ENCODE data around the gene SLC12A6. TPM values are rescaled to one million over a fixed set of nuclear protein-coding genes. Genes with fewer than 3 reads are reported as not detected.

SLC12A6 gene
- total RNA-seq, 1 experiment from 2014 or later = 19.5 TPM

DNA sequence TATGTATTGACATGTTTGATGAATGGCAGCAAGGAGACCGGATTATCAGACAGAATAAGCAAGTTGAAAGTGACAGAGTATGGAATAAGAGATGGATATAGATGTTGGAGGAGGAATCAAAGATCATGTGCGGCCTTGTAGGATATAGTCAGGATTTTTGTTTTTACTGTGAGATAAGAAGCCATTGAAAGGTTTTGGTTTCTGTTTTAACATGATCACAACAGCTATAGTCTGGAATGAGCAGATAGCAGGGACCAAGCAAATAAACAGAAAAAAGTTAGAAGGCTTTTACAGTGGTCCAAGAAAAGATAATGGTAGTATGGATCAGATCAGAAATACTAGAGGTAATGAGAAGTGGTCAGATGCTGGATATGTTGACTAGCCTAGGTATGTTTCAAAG, 52.6 kb downstream of the SLC12A6 start:
- intact Hi-C loops (cut with micrococcal nuclease; ENCODE audit: unreplicated experiment) = no loop called here

GRCh38 chr15:34282384-34282783, 55.2 kb downstream of the SLC12A6 start:
- ATAC-seq = no peak
- H3K4me3 ChIP-seq (ENCODE audit: low read depth in 2 of 2, low read length in 2 of 2) = no peak overlapping the region
- no TSS peak for BruUV-seq (replicated peaks)
- no peaks in the 10 kb centered on the region for H3K27me3 ChIP-seq (ENCODE audit: control insufficient read depth, insufficient read depth, low read length)
- no peak for TF ChIP-seq CTCF (IDR thresholded peaks at IDR 0.05)
- ChIA-PET CTCF (no interaction called here), POLR2A (no interaction called here)
- DNase-seq (ENCODE audit: low read depth, low spot score) = no peak
- intact Hi-C loops (cut with micrococcal nuclease; ENCODE audit: unreplicated experiment) = no loop called here
- H3K4me1 ChIP-seq (ENCODE audit: control insufficient read depth, insufficient read depth, low read length) = no peaks in the 10 kb centered on the region
- H3K27ac ChIP-seq (ENCODE audit: low read length) = no peak overlapping the region
- no peaks in the 10 kb centered on the region for H3K36me3 ChIP-seq (ENCODE audit: control insufficient read depth, insufficient read depth, low read length)
- in situ Hi-C loops (cut with HindIII; ENCODE audit: low pct_unique_long_range_greater_than_20kb, low sequenced_read_pairs) = no loop called here
- no peaks in the 10 kb centered on the region for H3K9me3 ChIP-seq (ENCODE audit: control insufficient read depth, insufficient read depth, low read depth, low read length)

More for the DNA sequence above, 52.6 kb downstream of the SLC12A6 start:
- in situ Hi-C loops (cut with HindIII; ENCODE audit: low pct_unique_long_range_greater_than_20kb, low sequenced_read_pairs) = no loop called here
- BruUV-seq (replicated peaks) = no TSS peak
- Histone ChIP-seq H3K9me3 (ENCODE audit: control insufficient read depth, insufficient read depth, low read depth, low read length) (no peaks in the 10 kb centered on the region), H3K27ac (ENCODE audit: low read length) (no peak overlapping the region), H3K4me1 (ENCODE audit: control insufficient read depth, insufficient read depth, low read length) (no peaks in the 10 kb centered on the region), H3K36me3 (ENCODE audit: control insufficient read depth, insufficient read depth, low read length) (no peaks in the 10 kb centered on the region), H3K4me3 (ENCODE audit: low read depth in 2 of 2, low read length in 2 of 2) (no peak overlapping the region), H3K27me3 (ENCODE audit: control insufficient read depth, insufficient read depth, low read length) (no peaks in the 10 kb centered on the region)
- ChIA-PET CTCF (interaction anchor here (0.5 kb wide), 1 partner anchor 53 kb away, joined by 5 read pairs; the partner anchor contains the start of gene SLC12A6), POLR2A (no interaction called here)
- no peak for TF ChIP-seq SIN3A (IDR thresholded peaks at IDR 0.05; ENCODE audit: borderline replicate concordance, insufficient read depth, low read depth, low read length)
- TF ChIP-seq CTCF (IDR thresholded peaks at IDR 0.05) = no peak
- no peak for TF ChIP-seq REST (IDR thresholded peaks at IDR 0.05; ENCODE audit: insufficient read depth in 1 of 2, low read depth in 2 of 2, low read length in 1 of 2)
- no peak for TF ChIP-seq TCF7L2 (IDR thresholded peaks at IDR 0.05; ENCODE audit: low read depth, low read length)
- TF ChIP-seq POLR2AphosphoS5 (IDR thresholded peaks at IDR 0.05; ENCODE audit: low read depth, low read length) = no peak
- no peak for ATAC-seq
- no peak for DNase-seq (ENCODE audit: low read depth, low spot score)

- POLR2A ChIA-PET = no interaction called here
- H3K27ac ChIP-seq (ENCODE audit: low read length) = no peak overlapping the region
- intact Hi-C loops (cut with micrococcal nuclease; ENCODE audit: unreplicated experiment) (no loop called here), in situ Hi-C loops (cut with HindIII; ENCODE audit: low pct_unique_long_range_greater_than_20kb, low sequenced_read_pairs) (no loop called here)
- no TSS peak for BruUV-seq (replicated peaks)
- CTCF ChIA-PET = no interaction called here
- no peaks in the 10 kb centered on the region for H3K36me3 ChIP-seq (ENCODE audit: control insufficient read depth, insufficient read depth, low read length)
- DNase-seq (ENCODE audit: low read depth, low spot score) (no peak), ATAC-seq (no peak)
- no peaks in the 10 kb centered on the region for H3K27me3 ChIP-seq (ENCODE audit: control insufficient read depth, insufficient read depth, low read length)
- H3K4me3 ChIP-seq (ENCODE audit: low read depth in 2 of 2, low read length in 2 of 2) = no peak overlapping the region
- no peak for TF ChIP-seq TCF7L2 (IDR thresholded peaks at IDR 0.05; ENCODE audit: low read depth, low read length)
- TF ChIP-seq REST (IDR thresholded peaks at IDR 0.05; ENCODE audit: insufficient read depth in 1 of 2, low read depth in 2 of 2, low read length in 1 of 2) = no peak
- no peaks in the 10 kb centered on the region for H3K4me1 ChIP-seq (ENCODE audit: control insufficient read depth, insufficient read depth, low read length)
- no peaks in the 10 kb centered on the region for H3K9me3 ChIP-seq (ENCODE audit: control insufficient read depth, insufficient read depth, low read depth, low read length)
Observed at GRCh38 chr15:34280193-34280592, 57.4 kb downstream of the SLC12A6 start.

Measured in Panc1 (cell line).